Large intestine (tissue), 3 donors: ENCODE measurements around the gene PLXNB2. TPM values are rescaled to one million over a fixed set of nuclear protein-coding genes. Genes with fewer than 3 reads are reported as not detected.

Experiments used
- DNase-seq, 2 donors: peaks; one replicate each; pipeline versions ENCODE4 v3.0.0 to v3.0.0-alpha.2; 2013
- H3K27ac ChIP-seq: one replicate; pipeline ENCODE4 v1.5.1; 2013; ENCODE audit warnings: low read length
- H3K27me3 ChIP-seq: 2 replicates; pipeline ENCODE4 v1.6.1; 2013; ENCODE audit warnings: low read length; ENCODE audit not compliant: control insufficient read depth, insufficient read depth
- H3K36me3 ChIP-seq: 2 replicates; pipeline ENCODE4 v1.6.1; 2013; ENCODE audit warnings: low read length; ENCODE audit not compliant: control insufficient read depth, insufficient read depth
- H3K4me1 ChIP-seq: one replicate; pipeline ENCODE4 v1.6.1; 2013; ENCODE audit warnings: low read length; ENCODE audit not compliant: control insufficient read depth, insufficient read depth
- H3K4me3 ChIP-seq: one replicate; pipeline ENCODE4 v1.5.1; 2013; ENCODE audit warnings: low read length
- H3K9me3 ChIP-seq: one replicate; pipeline ENCODE4 v1.6.1; 2013; ENCODE audit warnings: mild to moderate bottlenecking, low read depth, low read length, moderate library complexity; ENCODE audit not compliant: control insufficient read depth
- WGBS: methylation state at CpG from one replicate; pipeline ENCODE4 v1.1.5; 2013; ENCODE audit warnings: low lambda C conversion rate; ENCODE audit not compliant: insufficient coverage; 5-methylcytosine and 5-hydroxymethylcytosine counted together
- polyA plus RNA-seq: library from polyadenylated mRNA; unstranded; fragments of 120-200 nt; gene quantifications from one replicate; pipeline ENCODE4 v1.2.1, GENCODE V29; 2013

Gene PLXNB2
- polyA plus RNA-seq, 1 donor: 65.0 TPM

DNA sequence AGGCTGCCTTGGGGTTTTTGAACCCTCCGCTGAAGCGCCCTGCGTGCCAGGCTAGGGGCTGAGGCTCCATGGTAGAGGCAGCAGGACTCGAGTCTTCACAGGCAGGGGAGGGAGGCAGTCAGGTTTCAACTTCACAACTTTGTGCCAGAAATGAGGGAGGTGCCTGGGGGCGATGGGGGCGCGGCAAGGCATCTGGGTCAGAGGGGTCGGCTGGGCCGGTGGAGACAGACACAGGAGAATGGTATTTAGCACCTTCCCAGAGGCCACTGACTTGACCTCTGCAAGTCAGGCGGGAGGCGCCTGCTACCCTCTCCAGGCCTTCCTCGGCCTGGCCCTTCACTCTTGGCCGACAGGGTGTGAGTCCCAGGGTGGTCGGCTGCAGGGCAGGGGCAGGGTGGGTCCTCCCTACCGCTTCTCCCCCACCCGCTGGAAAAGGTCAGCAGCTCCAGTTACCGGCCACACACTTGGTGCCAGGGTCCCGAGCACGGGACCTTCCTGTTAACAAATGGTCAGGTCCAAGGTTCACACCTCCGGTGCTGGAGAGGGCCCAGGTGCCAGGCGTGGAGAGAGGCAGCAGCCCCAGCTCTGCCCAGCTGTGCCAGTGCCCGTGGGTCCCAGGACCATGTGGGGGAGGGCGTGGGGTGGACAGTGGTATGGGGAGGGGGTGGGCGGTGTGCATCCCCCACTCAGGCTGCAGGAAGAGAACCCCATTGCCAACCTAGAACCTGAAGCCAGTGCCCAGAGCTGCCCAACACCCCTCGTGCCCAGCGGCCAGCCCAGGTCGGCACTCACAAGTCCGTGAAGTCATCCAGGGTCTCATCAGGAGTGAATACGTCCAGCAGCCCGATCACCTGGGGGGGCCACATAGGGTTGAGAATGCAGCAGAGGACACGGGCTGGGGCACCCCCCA, 49.7 kb downstream of the PLXNB2 start:
- no peak overlapping the region for H3K27ac ChIP-seq
- no peak overlapping the region for H3K4me3 ChIP-seq
- WGBS: no CpG with 5 or more reads among the region's 31 CpGs
- H3K36me3 ChIP-seq: no peaks in the 10 kb centered on the region
- no peaks in the 10 kb centered on the region for H3K9me3 ChIP-seq
- no peaks in the 10 kb centered on the region for H3K4me1 ChIP-seq
- H3K27me3 ChIP-seq: peaks cover 20% of the 10 kb centered on the region
- no peak for DNase-seq

DNA sequence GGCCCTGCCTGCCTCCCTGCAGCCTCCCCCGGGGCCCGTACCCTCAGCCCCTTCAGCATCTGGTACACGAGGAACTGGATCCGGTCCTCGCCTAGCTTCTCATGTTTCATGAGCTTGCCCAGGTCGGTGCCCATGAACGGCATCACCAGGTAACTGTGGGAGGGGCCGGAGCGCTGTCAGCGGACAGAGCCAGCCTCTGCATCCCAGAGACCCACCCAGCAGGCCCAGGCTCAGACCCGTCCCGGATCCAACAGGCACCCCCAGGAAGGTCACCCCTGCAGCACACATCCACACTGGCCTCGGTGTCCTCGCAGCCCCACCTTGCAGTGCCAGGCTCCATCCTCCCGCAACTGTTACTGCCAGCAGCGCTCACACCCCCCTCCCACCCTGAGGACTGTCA, 50.4 kb downstream of the PLXNB2 start:
- H3K4me1 ChIP-seq: no peaks in the 10 kb centered on the region
- no peak overlapping the region for H3K27ac ChIP-seq
- no peaks in the 10 kb centered on the region for H3K36me3 ChIP-seq
- H3K27me3 ChIP-seq: peaks cover 13% of the 10 kb centered on the region
- DNase-seq: no peak
- no CpG with 5 or more reads among the region's 16 CpGs for WGBS
- no peaks in the 10 kb centered on the region for H3K9me3 ChIP-seq
- H3K4me3 ChIP-seq: no peak overlapping the region

DNA sequence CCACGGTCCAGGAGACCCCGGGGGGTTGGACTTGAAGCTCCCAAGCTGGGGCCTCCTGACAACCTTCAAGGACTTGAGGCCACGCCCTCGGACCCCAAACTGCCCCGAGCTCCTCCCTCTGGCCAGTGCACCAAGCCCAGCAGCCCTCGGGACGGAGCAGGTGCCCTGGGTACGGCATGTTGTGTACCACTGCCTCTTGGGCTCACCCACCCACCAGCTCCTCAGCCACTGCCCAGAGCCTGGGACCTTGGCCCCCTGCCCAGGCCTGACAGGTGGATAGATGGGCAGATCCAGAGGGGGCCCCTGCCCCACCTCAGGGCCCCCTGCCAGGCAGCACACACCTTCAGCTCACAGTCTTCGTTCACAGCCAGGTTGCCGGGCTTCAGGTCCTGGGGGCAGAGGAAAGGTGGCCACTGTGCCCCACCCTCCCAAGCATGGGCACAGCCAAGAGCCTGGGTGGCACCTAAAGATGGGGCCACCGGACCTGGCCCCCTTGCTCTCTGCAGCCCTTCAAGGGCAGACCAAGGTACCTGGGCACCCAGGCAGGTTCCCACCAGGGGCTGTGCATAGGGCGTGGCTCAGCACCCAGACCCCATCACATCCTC, 51.1 kb downstream of the PLXNB2 start:
- peaks cover 11% of the 10 kb centered on the region for H3K27me3 ChIP-seq
- WGBS: no CpG with 5 or more reads among the region's 12 CpGs
- H3K36me3 ChIP-seq: no peaks in the 10 kb centered on the region
- H3K4me1 ChIP-seq: no peaks in the 10 kb centered on the region
- H3K27ac ChIP-seq: no peak overlapping the region
- DNase-seq: no peak
- H3K4me3 ChIP-seq: no peak overlapping the region
- no peaks in the 10 kb centered on the region for H3K9me3 ChIP-seq

DNA sequence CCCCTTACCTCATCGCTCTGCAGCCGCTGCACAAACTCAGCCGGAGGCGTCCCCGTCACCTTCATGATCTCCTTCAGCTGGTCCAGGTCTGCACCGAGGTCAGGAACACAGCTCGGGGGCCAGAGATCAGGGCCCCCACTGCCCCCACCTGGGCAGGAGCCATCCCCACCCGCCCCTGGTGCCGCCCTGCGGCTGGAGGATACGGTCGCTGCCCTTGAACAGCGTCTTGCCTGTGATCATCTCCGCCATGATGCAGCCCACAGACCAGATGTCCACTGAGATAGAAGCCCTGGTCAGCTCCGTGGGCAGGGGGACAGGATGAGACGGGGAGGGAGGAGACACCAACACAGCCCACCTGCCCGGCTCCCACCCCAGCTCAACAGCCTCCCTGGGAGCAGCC, 51.8 kb downstream of the PLXNB2 start:
- WGBS: no CpG with 5 or more reads among the region's 17 CpGs

DNA sequence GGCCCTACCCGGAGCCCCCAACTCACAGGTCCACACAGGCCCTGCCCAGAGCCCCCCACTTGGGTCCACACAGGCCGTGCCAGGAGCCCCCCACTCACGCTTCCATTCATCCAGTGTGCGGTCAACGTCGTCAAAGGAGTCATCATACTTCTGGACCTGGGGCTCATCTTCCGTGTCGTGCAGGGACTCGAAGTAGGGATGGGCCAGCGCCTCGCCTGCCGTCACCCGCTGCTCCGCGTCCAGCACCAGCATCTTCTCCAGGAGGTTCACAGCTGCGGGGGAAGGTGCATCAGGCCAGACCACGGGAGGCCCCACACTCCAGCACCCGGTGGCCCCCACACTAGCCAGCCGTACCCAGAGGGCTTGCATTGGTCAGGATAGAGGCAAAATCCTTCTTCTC, 52.3 kb downstream of the PLXNB2 start:
- DNase-seq: no peak
- no peaks in the 10 kb centered on the region for H3K36me3 ChIP-seq
- H3K4me1 ChIP-seq: peaks cover 5% of the 10 kb centered on the region
- no peak overlapping the region for H3K27ac ChIP-seq
- no peaks in the 10 kb centered on the region for H3K9me3 ChIP-seq
- WGBS: no CpG with 5 or more reads among the region's 19 CpGs
- no peak overlapping the region for H3K4me3 ChIP-seq
- peaks cover 1% of the 10 kb centered on the region for H3K27me3 ChIP-seq

More for the DNA sequence above, 51.8 kb downstream of the PLXNB2 start:
- no peaks in the 10 kb centered on the region for H3K36me3 ChIP-seq
- DNase-seq: no peak
- no peaks in the 10 kb centered on the region for H3K4me1 ChIP-seq
- H3K4me3 ChIP-seq: no peak overlapping the region
- H3K27me3 ChIP-seq: peaks cover 6% of the 10 kb centered on the region
- H3K27ac ChIP-seq: no peak overlapping the region
- H3K9me3 ChIP-seq: no peaks in the 10 kb centered on the region

DNA sequence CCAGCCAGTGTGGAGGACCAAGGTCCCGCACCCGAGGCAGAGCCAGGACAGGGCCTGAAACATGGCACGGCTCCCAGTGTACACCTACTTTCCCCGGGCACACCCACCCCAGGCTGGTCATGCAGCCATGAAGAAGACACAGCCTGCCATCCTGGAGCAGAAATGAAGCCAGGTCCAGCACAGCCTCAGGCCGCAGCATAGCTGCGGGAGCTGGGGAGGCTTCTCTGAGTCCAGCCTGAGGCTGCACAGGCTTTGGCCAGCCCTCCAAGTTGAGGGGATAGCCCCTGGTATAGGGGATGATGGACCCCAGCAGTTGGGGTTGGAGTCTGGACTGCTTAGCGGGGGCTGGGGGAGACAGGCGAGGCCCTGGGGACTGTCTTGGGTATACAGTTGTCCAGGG, 53.5 kb downstream of the PLXNB2 start:
- no peak overlapping the region for H3K4me3 ChIP-seq
- no peak for DNase-seq
- H3K4me1 ChIP-seq: peaks cover 8% of the 10 kb centered on the region
- H3K36me3 ChIP-seq: peaks cover 4% of the 10 kb centered on the region
- H3K9me3 ChIP-seq: no peaks in the 10 kb centered on the region
- no peaks in the 10 kb centered on the region for H3K27me3 ChIP-seq
- H3K27ac ChIP-seq: no peak overlapping the region
- no CpG with 5 or more reads among the region's 8 CpGs for WGBS

DNA sequence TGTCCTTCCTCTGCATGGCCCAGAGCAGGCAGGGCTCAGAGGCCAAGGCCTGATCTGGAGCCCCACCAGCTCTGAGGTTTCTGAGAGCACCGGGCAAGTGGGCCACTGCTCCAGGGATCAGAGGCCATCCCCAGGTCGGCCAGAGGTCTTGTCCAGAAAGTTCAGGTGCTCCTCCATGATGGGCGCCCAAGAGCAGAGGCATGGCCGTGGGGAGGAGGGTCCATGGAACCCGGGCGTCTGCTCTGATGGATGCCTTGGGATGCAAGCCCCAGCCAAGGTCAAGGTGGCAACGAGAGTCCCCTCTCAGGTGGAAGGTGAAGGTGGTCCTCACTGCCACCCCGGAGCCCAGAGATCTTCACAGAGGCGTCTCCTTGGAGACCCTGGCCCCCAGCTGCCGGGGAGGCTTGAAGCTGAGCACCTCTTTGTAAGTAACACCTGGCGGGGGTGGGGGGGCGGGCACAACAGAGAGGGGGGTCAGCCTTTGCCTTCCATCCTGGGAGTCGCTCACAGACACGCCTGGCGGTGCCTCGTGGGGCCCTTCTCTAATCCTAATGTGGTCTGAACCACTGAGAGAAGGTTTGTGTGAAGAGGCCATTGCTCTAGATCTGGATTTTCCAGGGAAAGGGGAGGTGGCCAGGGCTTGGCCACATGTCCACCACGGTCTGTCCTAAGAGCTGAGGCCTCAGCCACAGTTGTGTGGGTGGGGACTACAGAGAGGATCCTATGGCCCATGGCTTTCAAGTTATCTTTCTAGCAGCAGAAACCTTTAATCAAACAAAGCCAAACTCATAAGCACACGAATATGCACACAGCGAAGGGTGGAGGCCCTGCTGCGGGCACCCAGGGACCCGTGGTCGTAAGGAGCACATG, 54.2 kb downstream of the PLXNB2 start:
- no CpG with 5 or more reads among the region's 22 CpGs for WGBS
- no peak overlapping the region for H3K27ac ChIP-seq
- no peaks in the 10 kb centered on the region for H3K27me3 ChIP-seq
- H3K36me3 ChIP-seq: peaks cover 6% of the 10 kb centered on the region
- no peak overlapping the region for H3K4me3 ChIP-seq
- no peak for DNase-seq
- peaks cover 8% of the 10 kb centered on the region for H3K4me1 ChIP-seq
- H3K9me3 ChIP-seq: no peaks in the 10 kb centered on the region

DNA sequence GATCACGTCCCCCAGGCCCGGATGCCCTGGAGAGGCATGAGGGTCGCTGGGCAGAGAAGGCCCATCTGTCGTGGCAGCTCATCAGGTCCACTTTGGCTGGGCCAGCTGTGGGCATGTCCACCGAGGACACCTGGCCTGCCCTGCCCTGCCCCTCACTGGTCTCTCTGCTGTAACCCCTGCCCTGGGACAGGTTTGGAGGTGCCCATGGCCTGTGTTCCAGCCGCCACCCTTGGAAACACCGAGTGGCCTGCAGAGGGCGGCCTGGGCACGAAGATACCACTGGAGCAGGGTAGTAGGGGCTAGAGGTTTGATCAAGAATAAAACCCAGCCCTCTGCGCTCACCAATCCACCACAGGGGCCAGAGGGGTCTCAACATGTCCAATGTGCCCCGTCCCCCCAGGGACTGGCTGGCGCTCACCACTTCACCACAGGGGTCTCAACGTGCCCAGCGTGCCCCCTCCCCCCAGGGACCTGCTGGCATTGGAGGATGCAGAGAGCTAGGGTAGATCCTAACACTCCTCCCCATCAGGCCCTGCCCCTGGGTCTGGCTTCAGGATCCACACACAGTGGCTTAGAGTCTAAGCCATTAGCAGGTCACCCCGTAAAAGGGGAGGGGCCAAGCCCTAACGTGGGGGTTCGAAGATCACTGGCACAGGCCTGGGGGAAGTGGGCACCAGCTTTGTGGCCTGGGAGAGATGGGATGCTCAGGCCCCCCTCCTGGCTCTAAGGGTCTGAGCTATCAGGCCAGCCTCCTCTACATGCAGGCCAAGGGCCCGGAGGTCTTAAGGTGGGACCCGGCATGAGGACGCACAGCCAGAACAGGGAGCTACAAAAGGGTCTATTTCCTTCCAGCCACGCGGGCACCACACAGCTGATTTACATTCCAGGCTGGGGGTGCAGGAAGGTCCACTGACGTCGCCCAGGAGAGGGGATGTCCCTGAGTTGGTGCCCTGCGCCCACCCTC, 55.1 kb downstream of the PLXNB2 start:
- DNase-seq: peak in 1 of 2 donors; percentile 52
- peaks cover 15% of the 10 kb centered on the region for H3K36me3 ChIP-seq
- H3K4me1 ChIP-seq: peaks cover 8% of the 10 kb centered on the region
- no peak overlapping the region for H3K4me3 ChIP-seq
- WGBS: no CpG with 5 or more reads among the region's 25 CpGs
- H3K9me3 ChIP-seq: no peaks in the 10 kb centered on the region
- no peak overlapping the region for H3K27ac ChIP-seq
- H3K27me3 ChIP-seq: no peaks in the 10 kb centered on the region

DNA sequence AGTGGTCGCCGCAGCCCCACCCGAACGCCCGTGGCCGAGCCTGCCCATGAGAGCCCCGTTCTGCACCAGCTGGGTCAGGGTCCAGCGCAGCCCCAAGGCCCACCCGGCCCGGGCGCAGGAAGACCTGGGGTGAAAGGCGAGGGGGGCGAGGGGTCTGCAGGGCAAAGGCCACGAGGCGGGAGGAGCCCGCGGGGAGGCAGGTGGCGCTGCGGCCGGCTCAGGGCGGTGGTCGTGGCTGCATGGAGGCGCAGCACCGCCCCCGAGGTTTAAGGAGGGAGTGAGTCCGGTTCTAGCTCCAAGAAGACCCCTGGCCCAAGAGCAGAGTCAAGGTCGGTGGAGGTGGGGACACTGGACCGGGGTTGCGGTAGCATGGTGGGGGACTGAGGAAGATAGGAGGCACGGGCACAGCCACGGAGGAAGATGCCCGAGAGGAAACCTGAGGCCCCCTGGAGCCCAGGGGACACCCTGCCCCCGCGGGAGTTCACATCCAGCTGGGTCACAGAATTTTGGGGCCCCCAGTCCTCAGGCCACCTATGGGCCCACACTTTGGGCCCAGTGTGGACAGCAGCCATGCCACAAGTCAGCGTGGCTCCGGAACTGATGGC, 55.9 kb downstream of the PLXNB2 start:
- DNase-seq: no peak
- Histone ChIP-seq H3K4me1 (peaks cover 8% of the 10 kb centered on the region), H3K36me3 (peaks cover 22% of the 10 kb centered on the region), H3K9me3 (no peaks in the 10 kb centered on the region), H3K27me3 (no peaks in the 10 kb centered on the region), H3K4me3 (peak overlapping the region; percentile 73), H3K27ac (no peak overlapping the region)
- no CpG with 5 or more reads among the region's 36 CpGs for WGBS
